Measurements from ENCODE around the gene RRAGD.
"Not testable (repeated sequence)": the region's sequence is repeated elsewhere in the genome, so short reads cannot be mapped to it uniquely, and the experiment has no call there.

The RRAGD gene

DNA sequence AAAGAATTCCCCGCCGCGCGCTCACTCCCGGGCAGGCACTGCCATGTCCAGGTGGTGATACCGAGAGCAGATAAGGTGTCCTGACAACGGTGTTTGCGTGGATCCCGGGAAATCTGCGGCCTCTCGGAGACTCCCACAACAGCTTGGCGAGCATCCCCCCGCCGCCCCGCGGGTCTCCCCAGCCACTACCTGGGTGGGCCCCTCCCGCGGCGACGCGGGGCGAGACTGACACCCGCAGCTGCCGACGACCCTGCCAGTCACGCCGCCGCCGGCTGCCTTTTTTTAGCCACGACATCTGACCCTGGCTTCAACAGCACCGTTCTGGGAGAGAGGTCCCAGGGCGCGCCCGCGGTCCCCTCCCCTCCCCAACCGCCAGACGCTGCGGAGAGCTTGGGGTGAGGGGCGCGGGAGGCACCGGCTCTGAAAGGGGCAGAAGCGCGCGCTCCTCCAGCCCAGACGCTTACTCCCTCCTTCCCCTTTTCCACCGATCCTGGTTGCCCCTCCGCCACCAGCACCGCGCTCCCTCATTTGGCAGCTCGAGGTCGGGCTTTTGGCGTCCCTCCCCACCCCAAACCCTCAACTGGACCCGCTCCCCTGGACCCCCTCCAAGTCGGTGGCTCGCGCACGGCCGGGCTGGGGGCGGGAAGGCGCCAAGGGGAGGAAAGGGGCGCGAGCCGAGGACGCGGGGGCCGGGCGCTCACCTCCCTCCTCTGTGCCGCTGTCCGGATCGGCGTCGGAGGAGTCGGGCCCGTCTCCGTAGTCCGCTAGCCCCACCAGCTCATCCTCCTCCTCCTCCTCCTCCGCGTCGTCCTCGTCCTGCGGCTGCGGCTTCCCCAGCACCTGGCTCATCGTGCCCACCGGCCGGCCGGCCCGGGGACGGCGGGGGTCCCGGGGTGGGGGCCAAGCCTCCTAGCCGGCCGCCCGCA is 665 bp downstream of the RRAGD start:
- no peak for DNase-seq (ENCODE audit: low read depth)

DNA sequence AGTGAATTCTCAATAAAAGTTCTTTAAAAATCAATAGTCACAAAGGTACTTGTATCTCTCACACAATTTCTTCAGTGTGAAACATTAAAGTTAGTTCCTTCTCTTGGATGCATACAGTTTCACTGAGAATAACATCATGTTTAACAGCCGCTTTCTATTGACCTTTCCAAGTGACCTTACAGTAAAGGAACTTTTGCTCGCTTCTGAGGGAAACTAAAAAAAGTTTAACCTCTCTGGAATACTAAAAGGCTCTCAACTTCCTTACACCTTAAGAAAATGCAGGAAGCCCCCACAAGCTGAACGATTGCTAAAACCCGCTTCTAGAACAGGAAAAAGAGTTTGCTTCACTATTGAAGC is 1.3 kb downstream of the RRAGD start:
- DNase-seq (ENCODE audit: low read depth) = no peak

DNA sequence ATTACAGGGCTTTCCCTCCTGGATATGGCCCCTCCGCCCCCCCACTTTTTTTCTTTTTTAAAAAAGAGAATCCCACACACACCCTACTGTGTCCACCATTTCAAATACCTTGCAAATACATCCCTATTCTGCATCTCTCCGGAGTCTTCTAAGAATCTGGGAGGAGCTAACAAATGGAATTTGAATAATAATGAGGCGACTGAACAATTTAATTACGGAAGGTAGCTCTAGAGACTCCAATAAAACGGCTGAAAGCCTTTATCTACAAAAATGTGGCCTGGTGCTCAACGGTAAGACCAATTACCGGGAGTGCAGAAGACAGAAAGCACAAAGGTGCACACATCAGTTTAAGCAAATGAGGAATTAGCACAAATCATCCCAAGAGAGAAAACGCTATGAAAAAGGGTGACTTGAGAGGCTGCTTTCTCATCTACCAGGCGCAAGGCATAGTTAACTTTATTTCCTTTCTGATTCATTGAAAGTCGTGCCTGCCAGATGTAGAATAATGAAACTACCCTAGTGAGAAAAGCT is 1.8 kb downstream of the RRAGD start:
- no peak for DNase-seq (ENCODE audit: low read depth)

DNA sequence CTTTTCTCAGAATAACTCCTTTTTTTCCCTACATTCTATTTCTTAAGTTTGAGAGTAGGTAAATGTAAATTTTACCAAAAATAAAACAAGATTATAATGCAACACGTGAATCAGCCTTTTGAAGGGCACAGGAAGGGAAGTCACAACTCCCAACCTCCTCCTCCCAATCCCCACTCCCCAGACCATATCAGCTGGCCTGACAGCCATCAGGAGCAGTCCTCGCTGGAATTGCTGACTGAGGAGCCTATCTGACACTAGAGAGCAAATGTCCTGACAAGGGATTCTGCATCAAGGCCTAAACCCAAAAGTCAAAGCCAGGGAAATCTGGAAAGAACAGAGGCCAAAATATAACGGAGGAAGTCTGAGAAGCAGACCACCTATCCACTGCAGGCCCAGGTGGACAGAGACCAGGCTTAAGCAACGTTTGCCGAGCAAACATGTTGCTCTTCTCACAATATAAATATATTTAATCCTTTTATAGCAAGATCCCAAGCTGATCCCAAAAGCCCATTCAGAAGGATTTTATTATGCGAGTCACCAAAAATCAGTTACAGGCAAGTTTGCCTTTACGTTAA is 2.5 kb downstream of the RRAGD start:
- no peak for DNase-seq (ENCODE audit: low read depth)

DNA sequence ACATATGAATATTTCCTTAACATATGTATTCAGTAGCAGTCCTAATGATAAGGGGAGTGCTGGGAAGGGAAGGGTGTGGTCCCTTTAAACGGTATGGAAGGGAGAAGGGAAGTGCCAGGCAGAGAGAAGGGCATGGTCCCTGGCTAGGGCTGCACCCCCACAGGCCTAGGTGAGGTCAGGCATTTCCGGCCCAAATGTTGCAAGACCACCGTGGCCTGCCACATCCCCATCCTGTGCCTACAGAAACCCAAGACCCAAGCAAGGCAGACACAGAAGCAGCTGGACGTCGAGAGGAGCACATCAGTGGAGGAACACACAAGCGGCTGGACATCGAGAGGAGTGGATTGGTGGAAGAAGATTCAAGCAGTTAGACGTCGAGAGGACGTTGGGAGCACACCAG is 5.9 kb downstream of the RRAGD start:
- no peak for DNase-seq (ENCODE audit: low read depth)

DNA sequence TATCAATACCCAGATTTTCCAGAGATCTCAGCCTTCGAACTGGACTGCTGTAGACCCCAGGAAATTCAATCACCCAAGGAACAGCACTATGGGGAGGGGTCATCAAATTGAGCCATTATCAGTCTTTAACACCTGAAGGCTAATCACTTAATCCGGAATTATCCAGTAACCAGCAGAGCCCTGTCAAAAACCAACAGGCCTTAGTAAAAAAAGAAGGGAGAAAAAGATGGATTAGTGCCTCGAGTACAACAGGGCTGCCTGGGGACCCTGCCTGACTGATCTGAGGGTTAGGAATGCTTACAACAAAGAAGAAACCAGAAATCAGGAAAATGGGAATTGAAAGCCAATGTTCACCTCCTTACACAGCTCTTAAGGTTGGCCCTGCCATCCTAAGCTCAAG is 7.6 kb downstream of the RRAGD start:
- no peak for DNase-seq (ENCODE audit: low read depth)

DNA sequence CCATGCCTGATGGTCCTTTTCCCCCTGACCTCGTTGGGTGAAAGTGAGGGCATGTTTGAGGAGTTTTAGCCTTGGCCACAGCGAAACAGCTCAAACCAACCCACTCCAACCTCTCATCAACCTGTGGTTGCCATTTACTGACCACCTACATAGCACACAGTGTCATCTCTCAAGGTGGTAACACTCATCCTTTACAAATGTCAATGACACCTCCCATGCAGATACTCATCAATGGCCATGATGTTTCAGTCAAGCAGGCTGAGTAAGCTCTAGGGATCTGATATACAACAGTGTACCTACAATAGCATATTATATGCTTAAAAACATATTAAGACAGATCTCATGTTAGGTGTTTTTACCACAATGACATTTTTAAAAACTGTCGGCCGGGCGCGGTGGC is 9.3 kb downstream of the RRAGD start:
- DNase-seq (ENCODE audit: low read depth) = no peak

DNA sequence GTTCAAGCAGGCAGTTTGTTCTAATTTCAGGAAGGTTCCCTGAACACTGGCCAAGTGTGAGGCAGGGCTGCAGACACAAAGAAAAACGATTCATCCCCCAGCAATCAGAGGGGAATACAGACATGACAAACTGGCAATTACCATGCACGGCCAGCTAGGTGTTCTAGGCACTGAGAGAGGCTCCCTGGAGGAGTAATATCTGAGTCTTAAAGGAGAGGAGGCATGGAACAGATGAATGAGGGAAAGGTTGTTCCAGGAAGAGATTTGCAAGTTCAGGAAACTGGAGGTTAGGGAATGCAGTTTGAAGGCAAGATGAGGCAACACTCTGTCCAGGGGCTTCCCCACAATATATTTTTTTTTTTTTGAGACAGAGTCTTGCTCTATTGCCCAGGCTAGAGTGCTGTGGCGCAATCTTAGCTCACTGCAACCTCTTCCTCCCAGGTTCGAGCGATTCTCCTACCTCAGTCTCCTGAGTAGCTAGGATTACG is 11.1 kb downstream of the RRAGD start:
- no peak for DNase-seq (ENCODE audit: low read depth)

DNA sequence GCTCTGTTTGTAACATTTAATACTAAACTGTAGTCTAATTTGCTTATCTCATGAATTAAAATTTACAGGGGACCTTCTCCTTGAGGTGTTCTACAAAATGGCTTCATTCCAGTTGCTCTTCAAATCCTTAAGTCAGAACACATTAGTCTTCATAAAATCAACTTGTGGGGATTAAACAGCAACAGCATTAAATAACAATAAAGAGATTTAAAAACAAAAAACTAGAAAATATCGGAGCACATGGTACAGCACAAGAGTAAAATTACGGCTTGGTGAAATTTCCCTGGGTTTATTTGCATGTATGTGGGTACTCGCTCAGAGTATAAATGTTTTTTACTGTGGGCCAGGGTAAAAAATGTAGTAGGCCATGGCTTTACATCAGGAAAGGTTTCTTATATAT is 12.0 kb downstream of the RRAGD start:
- no peak for DNase-seq (ENCODE audit: low read depth)

DNA sequence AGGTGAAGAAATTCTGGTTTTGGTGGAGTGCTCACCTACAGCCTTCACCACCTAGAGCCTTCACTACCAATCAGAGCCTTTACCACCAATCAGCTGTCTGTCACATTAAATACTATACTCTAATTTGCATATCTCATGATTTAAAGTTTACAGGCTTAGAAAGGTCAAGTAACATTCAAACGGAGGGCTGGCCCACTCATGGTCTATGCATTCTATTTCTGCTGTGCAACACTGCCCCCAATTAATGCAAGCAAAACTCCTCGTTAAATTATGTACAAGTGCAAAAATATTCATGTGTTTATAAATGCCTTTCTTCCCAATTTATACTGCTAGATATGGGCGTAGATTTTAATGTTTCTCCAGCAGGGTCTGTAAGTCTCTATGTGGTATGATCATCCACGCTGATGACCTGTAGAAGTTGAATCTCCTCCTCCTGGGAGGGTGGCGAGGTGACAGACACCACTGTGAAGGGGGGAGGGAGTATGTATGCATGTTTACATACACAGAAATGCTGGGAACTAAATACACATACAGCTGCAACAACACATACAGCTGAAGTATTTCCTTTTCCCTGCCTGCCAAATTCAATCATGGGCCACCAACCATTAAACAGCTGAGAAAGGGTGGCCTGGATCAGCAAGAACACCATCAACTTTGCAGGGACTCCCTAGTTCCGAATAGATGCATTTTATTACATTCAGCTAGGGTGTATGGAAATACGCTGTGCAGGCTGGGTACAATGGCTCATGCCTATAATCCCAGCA is 13.1 kb downstream of the RRAGD start:
- no peak for DNase-seq (ENCODE audit: low read depth)

DNA sequence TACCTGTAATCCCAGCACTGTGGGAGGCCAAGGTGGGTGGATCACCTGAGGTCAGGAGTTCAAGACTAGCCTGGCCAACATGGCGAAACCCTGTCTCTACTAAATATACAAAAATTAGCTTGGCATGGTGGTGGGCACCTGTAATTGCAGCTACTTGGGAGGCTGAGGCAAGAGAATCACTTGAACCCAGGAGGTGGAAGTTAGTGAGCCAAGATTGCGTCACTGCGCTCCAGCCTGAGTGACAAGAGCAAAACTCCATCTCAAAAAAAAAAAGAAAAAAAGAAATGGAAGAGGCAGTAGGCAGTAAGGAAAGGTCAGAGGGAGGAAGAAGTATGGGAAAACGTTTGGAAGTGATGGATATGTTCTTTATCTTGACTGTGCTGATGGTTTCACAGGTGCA is 14.2 kb downstream of the RRAGD start:
- not testable (repeated sequence) for DNase-seq (ENCODE audit: low read depth)

DNA sequence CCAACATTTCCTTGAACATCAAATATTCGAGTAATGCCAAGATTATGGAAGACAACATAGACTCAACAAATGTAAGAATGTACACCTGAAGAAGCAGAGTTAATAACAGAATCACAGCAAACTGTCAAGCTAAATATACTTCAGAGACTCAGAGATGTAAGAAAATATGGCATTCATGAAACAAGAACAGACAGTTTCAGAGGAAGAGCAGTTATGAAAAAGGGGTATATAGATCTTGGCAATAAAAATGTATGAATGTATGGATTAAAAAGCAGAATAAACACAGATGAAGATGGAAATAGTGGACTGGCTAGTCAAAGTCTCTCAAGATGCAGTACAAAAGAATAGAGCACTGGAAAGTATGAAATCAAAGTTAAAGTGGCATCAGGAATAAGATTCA is 18.4 kb downstream of the RRAGD start:
- no peak for DNase-seq (ENCODE audit: low read depth)

GRCh38 chr6:89392823-89393222 is 19.2 kb downstream of the RRAGD start:
- DNase-seq (ENCODE audit: low read depth) = no peak

GRCh38 chr6:89388846-89389245 is 23.2 kb downstream of the RRAGD start:
- no peak for DNase-seq (ENCODE audit: low read depth)

- no peak for DNase-seq (ENCODE audit: low read depth)
These were observed 24.4 kb downstream of the RRAGD start for GRCh38 chr6:89387516-89388201.

- no peak for DNase-seq (ENCODE audit: low read depth)
These were observed 25.1 kb downstream of the RRAGD start for GRCh38 chr6:89386917-89387491.

GRCh38 chr6:89385846-89386245 is 26.2 kb downstream of the RRAGD start:
- DNase-seq (ENCODE audit: low read depth) = no peak

DNA sequence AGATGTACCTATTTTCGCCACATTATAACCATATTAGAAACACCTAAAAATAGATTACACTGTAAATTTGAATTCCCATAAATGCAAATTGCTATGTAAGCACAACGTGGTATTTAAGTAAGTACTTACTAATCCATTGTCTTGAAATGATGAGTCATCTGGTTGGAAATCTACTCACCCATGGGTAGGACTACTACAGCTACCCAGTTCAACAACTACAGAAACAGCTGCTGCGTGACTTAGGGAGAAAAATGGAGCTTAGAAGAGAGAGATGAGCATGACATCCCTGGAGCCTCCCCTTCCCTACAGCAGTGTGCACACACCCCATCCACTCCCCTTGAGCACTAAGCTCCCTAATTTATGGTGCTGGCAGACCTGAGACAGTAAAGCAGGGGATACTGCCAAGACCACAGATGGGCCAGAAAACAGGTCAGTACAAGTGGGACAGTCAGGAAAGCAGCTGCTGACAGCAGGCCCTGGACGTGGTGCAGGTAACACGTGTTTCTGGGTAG is 26.9 kb downstream of the RRAGD start:
- no peak for DNase-seq (ENCODE audit: low read depth)

DNA sequence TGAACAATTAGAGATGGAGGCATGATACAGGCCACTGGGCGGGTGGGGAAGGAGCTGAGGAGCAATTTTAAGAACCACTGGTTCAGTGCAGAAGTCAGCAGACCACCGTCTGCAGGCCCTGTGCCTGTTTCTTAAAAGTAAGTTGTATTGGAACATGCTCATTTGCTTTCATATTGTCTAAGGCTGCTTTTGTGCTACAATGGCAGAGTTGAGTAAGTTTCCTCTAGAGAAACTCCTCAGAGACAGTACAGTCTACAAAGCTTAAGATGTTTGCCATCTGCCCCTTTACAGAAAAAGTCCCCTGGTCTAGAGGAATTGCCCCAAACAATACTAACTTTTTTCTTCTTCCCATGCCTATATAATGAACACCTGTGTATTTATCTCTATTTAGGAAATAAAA is 31.0 kb downstream of the RRAGD start:
- no peak for DNase-seq (ENCODE audit: low read depth)

DNA sequence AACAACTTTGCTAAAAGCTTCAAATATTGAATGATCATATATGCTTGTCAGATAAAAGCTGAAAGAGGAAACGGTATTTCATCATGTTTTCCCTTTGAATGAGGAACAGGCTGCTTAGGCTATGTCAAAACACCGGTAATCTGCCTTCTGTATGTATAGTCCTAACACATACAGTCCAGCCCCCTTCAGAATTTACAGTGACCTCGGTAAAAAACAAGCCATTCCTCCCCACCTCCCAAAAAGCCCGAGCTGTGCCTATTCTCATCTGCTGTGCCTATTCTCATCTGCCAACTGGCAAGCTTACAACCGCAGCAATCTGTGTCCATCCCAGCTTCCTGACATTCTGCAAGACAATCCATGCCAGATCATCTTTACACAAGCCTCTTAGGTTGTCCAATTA is 32.8 kb downstream of the RRAGD start:
- DNase-seq (ENCODE audit: low read depth) = no peak

DNA sequence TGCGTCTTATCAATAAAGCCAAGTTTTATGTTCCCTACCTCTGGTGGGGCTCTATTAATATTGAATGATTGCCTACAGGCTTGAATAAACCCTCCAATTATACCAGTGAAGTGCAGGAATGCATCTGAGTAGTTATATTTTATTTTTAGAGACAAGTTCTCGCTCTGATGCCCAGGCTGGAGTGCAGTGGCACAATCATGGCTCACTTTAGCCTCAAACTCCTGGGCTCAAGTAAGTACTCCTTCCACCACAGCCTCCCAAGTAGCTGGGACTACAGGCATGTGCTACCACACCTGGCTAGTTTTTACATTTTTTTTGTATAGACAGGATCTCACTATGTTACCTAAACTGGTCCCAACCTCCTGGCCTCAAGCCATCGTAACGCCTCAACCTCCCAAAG is 33.4 kb downstream of the RRAGD start:
- no peak for DNase-seq (ENCODE audit: low read depth)
